Ureter (tissue), 1 donor: ENCODE data around the gene CD19. TPM values are rescaled to one million over a fixed set of nuclear protein-coding genes. Genes with fewer than 3 reads are reported as not detected.
"Not testable (repeated sequence)": the region's sequence is repeated elsewhere in the genome, so short reads cannot be mapped to it uniquely, and the experiment has no call there.

Experiments used
- DNase-seq: peaks from one replicate; pipeline ENCODE4 v3.0.0-alpha.2; 2020; ENCODE audit warnings: low spot score
- total RNA-seq: library from RNA; stranded (reverse); gene quantifications from one replicate; pipeline ENCODE4 v1.2.4, GENCODE V29; 2023
- donor health status: DM: yes; HTN: yes; CAD: no.

CD19 gene
- total RNA-seq, 1 donor from 2014 or later, result not detected

DNA sequence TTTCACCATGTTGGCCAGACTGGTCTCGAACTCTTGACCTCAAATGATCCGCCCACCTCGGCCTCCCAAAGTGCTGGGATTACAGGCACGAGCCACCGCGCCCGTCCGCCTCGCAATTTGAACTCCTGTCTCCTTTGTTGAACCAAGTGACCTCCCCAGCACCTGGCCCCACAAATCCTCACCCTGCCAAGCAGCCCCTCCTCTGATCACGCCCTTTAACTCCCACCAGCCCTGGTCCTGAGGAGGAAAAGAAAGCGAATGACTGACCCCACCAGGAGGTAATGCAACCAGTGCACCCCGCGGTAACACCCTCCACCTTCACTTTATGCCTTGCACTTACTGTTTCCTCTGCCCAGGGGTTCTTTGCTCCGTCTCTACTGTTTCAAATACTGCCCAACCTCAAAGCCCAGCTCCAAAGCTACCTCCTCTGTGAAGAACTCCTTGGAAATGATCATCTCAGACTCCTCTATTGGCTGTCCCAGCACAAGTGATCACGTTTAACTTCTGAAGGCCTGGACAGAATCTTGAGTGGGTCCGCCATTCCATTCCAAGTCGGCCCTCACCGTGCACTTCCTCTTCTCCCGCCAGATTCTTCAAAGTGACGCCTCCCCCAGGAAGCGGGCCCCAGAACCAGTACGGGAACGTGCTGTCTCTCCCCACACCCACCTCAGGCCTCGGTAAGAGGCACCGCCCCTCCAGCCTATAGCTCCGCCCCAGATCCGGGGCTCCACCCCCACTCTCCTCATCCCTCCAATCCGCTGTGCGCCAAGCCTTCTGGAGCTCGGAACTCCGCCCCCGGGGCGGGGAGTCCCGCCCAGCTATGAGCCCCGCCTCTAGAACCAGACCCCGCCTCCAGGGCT, 4.4 kb downstream of the CD19 start:
- peak; percentile 80 for DNase-seq

DNA sequence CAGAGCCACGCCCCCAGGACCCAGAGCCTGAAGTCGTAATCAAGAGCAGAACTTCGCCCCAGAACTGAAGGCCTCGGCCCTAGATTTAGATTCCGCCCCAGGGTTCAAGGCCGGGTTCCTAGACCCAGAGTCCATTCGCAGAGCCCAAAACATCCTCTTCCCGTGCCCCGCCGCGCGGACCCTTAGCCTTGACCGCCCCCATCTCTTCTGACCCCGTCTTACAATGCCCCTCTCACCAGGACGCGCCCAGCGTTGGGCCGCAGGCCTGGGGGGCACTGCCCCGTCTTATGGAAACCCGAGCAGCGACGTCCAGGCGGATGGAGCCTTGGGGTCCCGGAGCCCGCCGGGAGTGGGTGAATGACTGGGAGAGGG, 5.0 kb downstream of the CD19 start:
- DNase-seq, result no peak

DNA sequence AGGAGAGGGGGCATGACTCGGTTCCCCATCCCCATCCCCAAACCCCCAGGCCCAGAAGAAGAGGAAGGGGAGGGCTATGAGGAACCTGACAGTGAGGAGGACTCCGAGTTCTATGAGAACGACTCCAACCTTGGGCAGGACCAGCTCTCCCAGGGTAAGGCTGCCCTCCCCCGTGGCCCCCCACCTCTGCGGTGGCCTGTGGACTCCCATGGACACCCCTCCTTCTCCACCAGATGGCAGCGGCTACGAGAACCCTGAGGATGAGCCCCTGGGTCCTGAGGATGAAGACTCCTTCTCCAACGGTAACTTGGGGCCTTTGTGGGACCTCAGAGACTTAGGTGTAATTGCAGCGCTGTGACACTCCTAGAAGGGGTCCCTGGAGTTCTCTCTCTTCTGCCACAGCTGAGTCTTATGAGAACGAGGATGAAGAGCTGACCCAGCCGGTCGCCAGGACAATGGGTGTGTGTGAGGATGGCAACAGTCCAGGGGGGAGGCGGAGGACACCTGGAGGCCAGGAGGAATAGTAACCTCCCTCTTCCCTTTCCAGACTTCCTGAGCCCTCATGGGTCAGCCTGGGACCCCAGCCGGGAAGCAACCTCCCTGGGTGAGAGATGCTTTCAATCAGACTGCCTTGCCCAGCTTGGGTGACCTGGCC, 5.6 kb downstream of the CD19 start:
- DNase-seq, result no peak

GRCh38 chr16:28938721-28939120, 7.0 kb downstream of the CD19 start:
- DNase-seq, result no peak

GRCh38 chr16:28939825-28940224, 8.1 kb downstream of the CD19 start:
- DNase-seq, result not testable (repeated sequence)

- no peak for DNase-seq
Observed at GRCh38 chr16:28943281-28943680, 11.5 kb downstream of the CD19 start.

DNA sequence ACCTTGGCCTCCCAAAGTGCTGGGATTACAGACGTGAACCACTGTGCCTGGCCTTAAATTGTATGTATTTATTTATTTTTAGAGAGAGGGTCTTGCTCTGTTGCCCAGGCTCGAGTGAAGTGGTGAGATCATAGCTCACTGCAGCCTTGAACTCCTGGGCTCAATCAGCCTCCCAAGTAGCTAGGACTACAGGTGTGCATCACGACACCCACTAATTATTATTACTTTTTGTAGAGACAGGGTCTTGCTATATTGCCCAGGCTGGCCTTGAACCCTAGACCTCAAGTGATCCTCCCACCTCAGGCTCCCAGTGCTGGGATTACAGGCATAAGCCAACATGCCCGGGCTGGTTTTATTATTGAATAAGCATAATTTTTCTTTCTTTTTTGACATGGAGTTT, 14.9 kb downstream of the CD19 start:
- DNase-seq, result no peak

DNA sequence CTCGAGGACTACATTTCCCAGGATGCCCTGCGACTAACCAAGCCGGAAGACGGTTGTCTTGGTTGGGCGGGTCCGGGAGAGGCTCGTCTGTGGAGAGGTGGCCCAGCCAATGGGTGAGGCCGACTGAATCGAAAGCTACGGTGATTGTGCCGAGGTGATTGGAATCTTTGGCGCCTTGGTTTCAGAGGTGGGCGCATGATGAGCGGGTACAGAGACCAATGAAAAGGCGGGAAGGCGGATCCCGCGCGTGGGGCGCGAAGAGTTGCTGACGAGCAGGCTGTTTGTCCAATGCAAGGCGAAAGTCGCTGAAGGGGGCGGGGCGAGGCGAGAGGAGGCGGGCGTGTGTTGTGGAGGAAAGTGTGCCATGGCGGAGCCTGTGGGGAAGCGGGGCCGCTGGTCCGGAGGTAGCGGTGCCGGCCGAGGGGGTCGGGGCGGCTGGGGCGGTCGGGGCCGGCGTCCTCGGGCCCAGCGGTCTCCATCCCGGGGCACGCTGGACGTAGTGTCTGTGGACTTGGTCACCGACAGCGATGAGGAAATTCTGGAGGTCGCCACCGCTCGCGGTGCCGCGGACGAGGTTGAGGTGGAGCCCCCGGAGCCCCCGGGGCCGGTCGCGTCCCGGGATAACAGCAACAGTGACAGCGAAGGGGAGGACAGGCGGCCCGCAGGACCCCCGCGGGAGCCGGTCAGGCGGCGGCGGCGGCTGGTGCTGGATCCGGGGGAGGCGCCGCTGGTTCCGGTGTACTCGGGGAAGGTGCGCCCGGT, 19.1 kb downstream of the CD19 start, which contains the start of gene NFATC2IP:
Gene NFATC2IP (plus strand): TSS at position 290 of the 762 bp plus-strand sequence. CDS start 75 bp downstream, at position 365.
- DNase-seq, result peak; percentile 100

- DNase-seq, result peak; percentile 51
Observed at GRCh38 chr16:28951410-28951943, 19.7 kb downstream of the CD19 start.

DNA sequence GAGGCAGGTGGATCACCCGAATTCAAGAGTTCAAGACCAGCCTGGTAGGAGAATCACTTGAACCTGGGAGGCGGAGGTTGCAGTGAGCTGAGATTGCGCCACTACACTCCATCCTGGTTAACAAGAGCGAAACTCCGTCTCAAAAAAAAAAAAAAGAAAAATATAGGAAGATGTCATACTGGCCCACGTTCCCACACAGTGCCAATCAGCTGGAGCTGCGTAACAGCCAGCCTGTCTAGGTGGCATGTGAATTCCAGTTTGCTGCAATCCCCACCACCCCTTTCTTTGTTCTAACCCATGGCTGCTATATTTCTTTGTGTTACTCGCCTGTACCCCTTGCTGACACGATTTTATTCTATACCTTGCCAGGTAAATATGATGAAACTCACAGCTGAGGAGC, 26.4 kb downstream of the CD19 start:
- DNase-seq, result no peak

DNA sequence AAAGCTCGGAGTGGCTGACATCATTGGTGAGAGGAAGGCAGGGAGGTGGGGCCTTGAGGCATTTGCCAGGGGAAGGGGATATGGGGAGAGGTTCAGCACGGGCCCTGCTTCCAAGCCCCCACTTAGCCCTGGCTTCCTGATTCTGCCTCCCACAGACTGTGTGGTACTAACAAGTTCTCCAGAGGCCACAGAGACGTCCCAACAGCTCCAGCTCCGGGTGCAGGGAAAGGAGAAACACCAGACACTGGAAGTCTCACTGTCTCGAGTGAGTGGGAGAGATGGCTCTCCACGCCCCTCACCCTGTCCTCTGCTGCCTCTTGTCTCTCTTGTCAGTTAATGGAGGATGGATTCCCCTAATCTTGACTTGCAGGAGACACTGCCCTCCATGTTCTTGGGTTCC, 27.1 kb downstream of the CD19 start:
- no peak for DNase-seq

GRCh38 chr16:28964072-28964471, 32.3 kb downstream of the CD19 start:
- DNase-seq, result no peak

- DNase-seq, result no peak
Observed at GRCh38 chr16:28964496-28964895, 32.7 kb downstream of the CD19 start.

GRCh38 chr16:28967156-28967555, 35.4 kb downstream of the CD19 start:
- no peak for DNase-seq

GRCh38 chr16:28969696-28970095, 37.9 kb downstream of the CD19 start:
- not testable (repeated sequence) for DNase-seq

DNA sequence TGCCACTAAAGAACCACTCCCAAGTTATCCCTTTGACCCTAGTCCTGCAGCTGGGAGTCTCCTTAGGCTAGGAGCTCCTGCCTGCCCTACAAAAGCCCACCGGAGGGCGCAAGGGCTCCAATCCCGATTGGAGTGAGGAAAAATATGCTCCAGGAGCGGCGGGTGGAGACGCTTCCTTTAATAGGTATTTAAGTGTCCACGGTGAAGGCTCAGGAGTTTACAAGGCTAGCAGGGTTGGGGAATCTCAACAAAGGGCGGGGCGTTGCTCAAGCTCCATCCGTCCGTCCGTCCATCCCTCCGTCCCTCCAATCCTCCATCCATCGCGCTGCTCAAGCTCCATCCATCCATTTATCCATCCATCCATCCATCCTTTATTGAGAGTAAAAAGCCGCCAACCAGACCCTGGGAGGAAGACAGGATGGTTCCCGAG, 42.3 kb downstream of the CD19 start:
- DNase-seq, result peak; percentile 60

- peak; percentile 99 for DNase-seq
Observed at GRCh38 chr16:28974437-28975157, 42.8 kb downstream of the CD19 start, which contains the start of gene SPNS1. Gene SPNS1, plus strand, starts transcription at chr16:28974778. Its CDS starts 374 bp downstream, at chr16:28975152.

- DNase-seq, result no peak
Observed at GRCh38 chr16:28975158-28975599, 43.4 kb downstream of the CD19 start.

DNA sequence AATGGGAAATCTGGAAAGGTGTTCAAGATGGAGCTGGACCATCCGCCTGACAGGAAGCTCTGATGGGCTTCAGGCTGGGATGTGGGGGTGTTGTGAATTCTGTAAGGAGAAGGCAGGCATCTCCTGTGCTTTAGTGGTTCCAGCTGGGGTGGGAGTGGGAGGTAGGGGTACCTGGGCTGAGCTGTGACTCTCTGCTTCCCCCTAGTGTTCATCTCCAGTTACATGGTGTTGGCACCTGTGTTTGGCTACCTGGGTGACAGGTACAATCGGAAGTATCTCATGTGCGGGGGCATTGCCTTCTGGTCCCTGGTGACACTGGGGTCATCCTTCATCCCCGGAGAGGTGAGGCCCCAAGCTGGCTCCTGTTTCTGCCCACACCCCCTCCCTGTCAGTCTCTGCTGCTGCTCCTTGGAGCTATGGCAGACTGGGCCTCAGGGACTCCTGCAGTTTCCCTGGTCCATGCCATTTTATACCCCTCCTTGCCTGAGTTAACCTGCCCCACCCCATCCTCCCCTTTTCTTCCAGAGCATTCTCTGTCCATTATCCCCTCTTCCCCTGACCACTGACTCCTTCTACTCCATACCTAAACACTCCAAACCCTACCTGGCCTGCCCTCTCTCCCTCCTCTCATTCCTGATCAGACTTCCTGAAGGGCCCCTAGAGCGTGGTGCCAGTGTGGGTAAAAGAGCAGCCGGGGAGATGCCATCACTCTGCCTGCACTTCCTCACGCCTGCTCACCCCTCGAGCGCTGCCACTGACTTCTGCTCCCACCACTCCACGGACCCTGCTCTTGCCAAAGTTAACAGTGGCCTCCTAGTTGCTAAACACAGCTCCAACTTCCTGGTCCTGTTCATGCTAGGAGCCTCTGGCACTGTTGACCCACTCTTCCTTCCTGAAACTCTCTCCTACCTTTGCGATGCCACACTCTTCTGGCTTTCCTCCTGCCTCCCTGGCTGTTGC, 46.2 kb downstream of the CD19 start:
- no peak for DNase-seq

- DNase-seq, result not testable (repeated sequence)
Observed at GRCh38 chr16:28980330-28980729, 48.6 kb downstream of the CD19 start.
